ENCODE data around the gene TGFBI.

Gene TGFBI

GRCh38 chr5:136015003-136015375 is 13.8 kb upstream of the TGFBI start:
- no peaks in the 10 kb centered on the region for H3K4me1 ChIP-seq (ENCODE audit: insufficient read depth, low read length)
- no peaks in the 10 kb centered on the region for H4K20me1 ChIP-seq (ENCODE audit: insufficient read depth, low read length)
- H3K36me3 ChIP-seq (ENCODE audit: insufficient read depth, low read length) = no peaks in the 10 kb centered on the region
- no peak overlapping the region for H3K27ac ChIP-seq (ENCODE audit: low read length)
- H2AFZ ChIP-seq (ENCODE audit: low read depth, low read length) = no peak overlapping the region
- H3K4me2 ChIP-seq (ENCODE audit: insufficient read depth, low read length) = no peak overlapping the region
- no peaks in the 10 kb centered on the region for H3K9me3 ChIP-seq (ENCODE audit: insufficient read depth, low read length, severe bottlenecking)
- no peak overlapping the region for H3K4me3 ChIP-seq (ENCODE audit: low read depth in 1 of 2, low read length in 2 of 2)
- H3K79me2 ChIP-seq (ENCODE audit: insufficient read depth, low read length) = no peaks in the 10 kb centered on the region
- no peak overlapping the region for H3K9ac ChIP-seq (ENCODE audit: low read depth, low read length)
- DNase-seq (no peak), ATAC-seq (ENCODE audit: insufficient read depth, low read depth) (no peak)
- H3K27me3 ChIP-seq (ENCODE audit: insufficient read depth, low read length, poor library complexity) = peaks cover 4% of the 10 kb centered on the region
- TF ChIP-seq EZH2 (IDR thresholded peaks at IDR 0.05; ENCODE audit: borderline replicate concordance, low read depth, low read length, severe bottlenecking) = no peak
- TF ChIP-seq, protein P1, sequence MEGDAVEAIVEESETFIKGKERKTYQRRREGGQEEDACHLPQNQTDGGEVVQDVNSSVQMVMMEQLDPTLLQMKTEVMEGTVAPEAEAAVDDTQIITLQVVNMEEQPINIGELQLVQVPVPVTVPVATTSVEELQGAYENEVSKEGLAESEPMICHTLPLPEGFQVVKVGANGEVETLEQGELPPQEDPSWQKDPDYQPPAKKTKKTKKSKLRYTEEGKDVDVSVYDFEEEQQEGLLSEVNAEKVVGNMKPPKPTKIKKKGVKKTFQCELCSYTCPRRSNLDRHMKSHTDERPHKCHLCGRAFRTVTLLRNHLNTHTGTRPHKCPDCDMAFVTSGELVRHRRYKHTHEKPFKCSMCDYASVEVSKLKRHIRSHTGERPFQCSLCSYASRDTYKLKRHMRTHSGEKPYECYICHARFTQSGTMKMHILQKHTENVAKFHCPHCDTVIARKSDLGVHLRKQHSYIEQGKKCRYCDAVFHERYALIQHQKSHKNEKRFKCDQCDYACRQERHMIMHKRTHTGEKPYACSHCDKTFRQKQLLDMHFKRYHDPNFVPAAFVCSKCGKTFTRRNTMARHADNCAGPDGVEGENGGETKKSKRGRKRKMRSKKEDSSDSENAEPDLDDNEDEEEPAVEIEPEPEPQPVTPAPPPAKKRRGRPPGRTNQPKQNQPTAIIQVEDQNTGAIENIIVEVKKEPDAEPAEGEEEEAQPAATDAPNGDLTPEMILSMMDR (IDR thresholded peaks at IDR 0.05; ENCODE audit: borderline replicate concordance, extremely low read depth, low read length, poor library complexity, severe bottlenecking) = no peak

DNA sequence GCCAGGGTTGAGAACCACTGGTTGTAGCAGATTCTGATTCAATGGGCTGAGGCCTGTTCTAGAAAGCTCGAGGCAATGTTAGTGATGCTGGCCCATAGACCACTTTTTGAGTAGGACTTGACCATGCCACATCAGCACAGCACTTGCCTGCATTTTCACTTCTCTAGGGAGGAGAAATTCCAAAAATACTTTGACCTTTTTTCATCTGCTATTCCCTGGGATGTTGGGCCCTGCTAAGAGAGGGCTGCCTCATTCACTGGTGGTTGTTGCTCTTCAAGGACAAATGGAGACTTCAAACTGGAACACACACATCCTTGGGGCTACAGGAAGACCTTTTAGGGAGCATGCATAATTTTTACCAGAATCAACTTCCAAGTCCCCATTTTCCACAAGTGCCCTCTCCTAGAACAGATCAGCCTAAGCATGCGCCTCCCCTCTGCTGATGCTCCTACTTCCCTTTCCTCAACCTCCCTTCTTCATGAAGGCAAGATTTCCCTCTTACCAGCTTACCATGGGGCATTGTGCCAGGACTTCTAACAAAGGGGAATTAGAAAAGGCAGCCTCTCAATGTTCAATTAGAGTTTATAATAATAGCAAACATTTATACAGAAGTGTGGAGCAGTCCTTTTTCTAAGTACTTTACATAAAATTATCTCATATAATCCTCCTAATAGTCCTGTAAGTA is 12.7 kb upstream of the TGFBI start:
- Histone ChIP-seq H2AFZ (ENCODE audit: low read depth, low read length) (no peak overlapping the region), H3K4me1 (ENCODE audit: insufficient read depth, low read length) (no peaks in the 10 kb centered on the region), H3K9ac (ENCODE audit: low read depth, low read length) (no peak overlapping the region), H3K4me3 (ENCODE audit: low read depth in 1 of 2, low read length in 2 of 2) (no peak overlapping the region), H3K27ac (ENCODE audit: low read length) (no peak overlapping the region), H3K79me2 (ENCODE audit: insufficient read depth, low read length) (no peaks in the 10 kb centered on the region), H4K20me1 (ENCODE audit: insufficient read depth, low read length) (no peaks in the 10 kb centered on the region), H3K27me3 (ENCODE audit: insufficient read depth, low read length, poor library complexity) (peaks cover 4% of the 10 kb centered on the region), H3K4me2 (ENCODE audit: insufficient read depth, low read length) (no peak overlapping the region), H3K36me3 (ENCODE audit: insufficient read depth, low read length) (no peaks in the 10 kb centered on the region), H3K9me3 (ENCODE audit: insufficient read depth, low read length, severe bottlenecking) (no peaks in the 10 kb centered on the region)
- no peak for TF ChIP-seq EZH2 (IDR thresholded peaks at IDR 0.05; ENCODE audit: borderline replicate concordance, low read depth, low read length, severe bottlenecking)
- TF ChIP-seq, protein P1 (IDR thresholded peaks at IDR 0.05; ENCODE audit: borderline replicate concordance, extremely low read depth, low read length, poor library complexity, severe bottlenecking) = no peak
- ATAC-seq (ENCODE audit: insufficient read depth, low read depth) (no peak), DNase-seq (no peak)

DNA sequence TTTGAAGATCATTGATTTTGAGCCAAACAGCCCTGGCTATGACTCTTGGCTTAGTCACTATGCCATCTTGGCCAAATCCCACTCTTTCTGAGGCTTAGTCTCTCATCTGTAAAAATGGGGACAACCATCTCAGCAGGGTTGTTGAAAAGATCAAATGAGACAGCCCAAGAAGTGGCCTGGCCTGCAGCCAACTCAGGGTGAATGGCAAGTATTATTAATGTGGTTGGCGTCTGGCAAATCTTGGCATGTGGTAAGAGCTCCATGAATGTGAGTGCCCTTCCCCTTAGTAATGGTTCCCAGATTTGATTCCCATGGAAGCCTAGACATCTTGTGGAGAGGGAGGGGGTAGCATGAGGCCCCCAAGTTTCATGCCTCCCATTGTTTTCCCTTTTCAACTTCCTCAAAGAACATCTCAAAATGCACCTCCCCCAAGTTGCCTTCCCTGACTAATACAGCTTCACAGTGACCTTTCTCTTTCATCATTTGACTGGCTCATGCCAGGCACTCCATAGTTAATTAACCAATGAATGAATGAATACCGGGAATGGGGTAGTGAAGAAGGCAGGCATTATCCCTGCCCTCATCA is 11.8 kb upstream of the TGFBI start:
- no peak overlapping the region for H3K4me3 ChIP-seq (ENCODE audit: low read depth in 1 of 2, low read length in 2 of 2)
- DNase-seq = peak; percentile 15
- no peak overlapping the region for H2AFZ ChIP-seq (ENCODE audit: low read depth, low read length)
- no peak overlapping the region for H3K4me2 ChIP-seq (ENCODE audit: insufficient read depth, low read length)
- H3K27ac ChIP-seq (ENCODE audit: low read length) = no peak overlapping the region
- no peak; the same call in 2 of the 3 replicates for ATAC-seq (ENCODE audit: insufficient read depth, low read depth)
- peaks cover 4% of the 10 kb centered on the region for H3K27me3 ChIP-seq (ENCODE audit: insufficient read depth, low read length, poor library complexity)
- H3K36me3 ChIP-seq (ENCODE audit: insufficient read depth, low read length) = no peaks in the 10 kb centered on the region
- TF ChIP-seq, protein P1 (IDR thresholded peaks at IDR 0.05; ENCODE audit: borderline replicate concordance, extremely low read depth, low read length, poor library complexity, severe bottlenecking) = no peak
- no peak for TF ChIP-seq EZH2 (IDR thresholded peaks at IDR 0.05; ENCODE audit: borderline replicate concordance, low read depth, low read length, severe bottlenecking)
- no peaks in the 10 kb centered on the region for H3K79me2 ChIP-seq (ENCODE audit: insufficient read depth, low read length)
- no peaks in the 10 kb centered on the region for H3K4me1 ChIP-seq (ENCODE audit: insufficient read depth, low read length)
- H4K20me1 ChIP-seq (ENCODE audit: insufficient read depth, low read length) = no peaks in the 10 kb centered on the region
- H3K9ac ChIP-seq (ENCODE audit: low read depth, low read length) = no peak overlapping the region
- H3K9me3 ChIP-seq (ENCODE audit: insufficient read depth, low read length, severe bottlenecking) = no peaks in the 10 kb centered on the region

Data from DND-41 (cell line).